Panc1 (cell line): ENCODE measurements around the gene CIC. TPM values are rescaled to one million over a fixed set of nuclear protein-coding genes. Genes with fewer than 3 reads are reported as not detected.

Source experiments
- ATAC-seq: fragments of 200-7000 bp; cut with Tn5 transposase; 2 replicates; pipeline ENCODE4 v1.9.1; 2020; ENCODE audit warnings: mild to moderate bottlenecking, moderate library complexity
- Bru-seq: library from RNA; stranded (reverse); fragments of 400-500 nt; gene quantifications from one replicate; lab custom pipeline; 2021; lab: Mats Ljungman, UMichigan
- BruChase-seq, 2 experiments: library from RNA; stranded (reverse); fragments of 400-500 nt; gene quantifications; one replicate each; lab custom pipeline; 2021; lab: Mats Ljungman, UMichigan
- BruUV-seq: library from RNA; stranded (reverse); fragments of 400-500 nt; replicated peaks from 2 replicates; lab custom pipeline; 2021; lab: Mats Ljungman, UMichigan
- CTCF ChIA-PET: fragments of 300-600 bp; sonication (Branson Sonifier 250); formaldehyde crosslinking; loops from one replicate; lab custom pipeline; 2022; ENCODE audit warnings: antibody characterized with exemption; lab: Charles Lee
- POLR2A ChIA-PET: fragments of 300-600 bp; sonication (Branson Sonifier 250); formaldehyde crosslinking; loops from one replicate; lab custom pipeline; 2022; ENCODE audit warnings: antibody characterized with exemption; lab: Charles Lee
- DNase-seq: peaks from one replicate; pipeline ENCODE4 v3.0.0-alpha.2; 2010; ENCODE audit warnings: low read depth, low spot score
- H3K27ac ChIP-seq: 2 replicates; pipeline ENCODE4 v1.5.1; 2011; ENCODE audit warnings: mild to moderate bottlenecking, low read length, inconsistent platforms
- H3K27me3 ChIP-seq: fragments of 200-500 bp; sonication (Bioruptor generic); 2 replicates; pipeline ENCODE4 v1.6.0; 2014; ENCODE audit warnings: low read length, inconsistent platforms; ENCODE audit not compliant: control insufficient read depth, insufficient read depth
- H3K36me3 ChIP-seq: fragments of 200-500 bp; sonication (Bioruptor generic); 2 replicates; pipeline ENCODE4 v1.5.1; 2014; ENCODE audit warnings: inconsistent platforms, mild to moderate bottlenecking, low read length, moderate library complexity; ENCODE audit not compliant: control insufficient read depth, insufficient read depth
- H3K4me1 ChIP-seq: 2 replicates; pipeline ENCODE4 v1.5.1; 2011; ENCODE audit warnings: inconsistent platforms, mild to moderate bottlenecking, low read length, moderate library complexity; ENCODE audit not compliant: control insufficient read depth, insufficient read depth
- H3K4me3 ChIP-seq, 2 experiments: 2 replicates each; pipeline ENCODE4 v1.5.1; 2011 to 2012; ENCODE audit warnings: low read depth in 2 of 2, low read length in 2 of 2, mild to moderate bottlenecking in 2 of 2, inconsistent platforms in 1 of 2, moderate library complexity in 1 of 2
- H3K9me3 ChIP-seq: fragments of 200-500 bp; sonication (Bioruptor generic); 2 replicates; pipeline ENCODE4 v1.5.1; 2014; ENCODE audit warnings: low read depth, mild to moderate bottlenecking, inconsistent platforms, low read length, moderate library complexity; ENCODE audit not compliant: control insufficient read depth, insufficient read depth
- CTCF ChIP-seq: fragments of 450-650 bp; IDR thresholded peaks from 2 replicates; pipeline ENCODE4 v1.5.1; 2017; ENCODE audit warnings: mild to moderate bottlenecking
- POLR2AphosphoS5 ChIP-seq: IDR thresholded peaks from 2 replicates; pipeline ENCODE4 v1.6.1; 2012; ENCODE audit warnings: mild to moderate bottlenecking, low read depth, low read length, moderate library complexity
- REST ChIP-seq, 2 experiments: IDR thresholded peaks; 2 replicates each; pipeline ENCODE4 v1.6.1; 2011 to 2012; ENCODE audit warnings: low read depth in 2 of 2, control low read depth in 1 of 2, low read length in 1 of 2, mild to moderate bottlenecking in 1 of 2, moderate library complexity in 1 of 2; ENCODE audit not compliant: insufficient read depth in 1 of 2
- SIN3A ChIP-seq: IDR thresholded peaks from 2 replicates; pipeline ENCODE4 v1.6.1; 2012; ENCODE audit warnings: low read depth, mild to moderate bottlenecking, low read length, moderate library complexity, borderline replicate concordance; ENCODE audit not compliant: insufficient read depth
- TCF7L2 ChIP-seq: IDR thresholded peaks from 2 replicates; pipeline ENCODE4 v1.6.1; 2011; ENCODE audit warnings: mild to moderate bottlenecking, low read depth, low read length, inconsistent platforms
- in situ Hi-C: cut with HindIII; loops from 2 replicates; pipeline ENCODE4 v1.10.0; 2016; ENCODE audit warnings: low sequenced_read_pairs, low pct_unique_long_range_greater_than_20kb
- intact Hi-C: fragments of 100-400 bp; cut with micrococcal nuclease; formaldehyde crosslinking; loops from one replicate; pipeline ENCODE4 v1.10.0; 2022; ENCODE audit not compliant: unreplicated experiment
- long read RNA-seq: library from polyadenylated mRNA; unstranded; transcript quantifications from one replicate; pipeline ENCODE4 v2.0.0, GENCODE V29; 2021; ENCODE audit not compliant: unreplicated experiment
- polyA plus RNA-seq: library from polyadenylated mRNA; unstranded; fragments of >200 nt; gene quantifications from one replicate; pipeline ENCODE4 v1.2.1, GENCODE V29; 2012; ENCODE audit warnings: missing spikeins; ENCODE audit not compliant: insufficient read length
- total RNA-seq: library from RNA; stranded (reverse); gene quantifications from one replicate; pipeline ENCODE4 v1.2.1, GENCODE V29; 2021; ENCODE audit not compliant: unreplicated experiment

CIC gene
- total RNA-seq: 67.4 TPM
- polyA plus RNA-seq: 49.9 TPM
- Bru-seq, nascent RNA: percentile 61 among the genes with signal in this experiment
- BruChase-seq, experiment 1, labeled RNA remaining after a 2-hour chase: percentile 71 among the genes with signal in this experiment
- percentile 79 among the genes with signal in this experiment for BruChase-seq, experiment 2, labeled RNA remaining after a 6-hour chase
- long read RNA-seq, partial matches to known transcripts: 9 of 38 reads
- long read RNA-seq, other reads (novel, unspliced or antisense): 25 of 38 reads

- Histone ChIP-seq H3K36me3 (no peaks in the 10 kb centered on the region), H3K27me3 (no peaks in the 10 kb centered on the region), H3K9me3 (no peaks in the 10 kb centered on the region), H3K27ac (peak within 1 kb of the TSS; percentile 93), H3K4me1 (peaks cover 11% of the 10 kb centered on the region), H3K4me3 (peak within 1 kb of the TSS; percentile 69 to 79)
- BruUV-seq: no TSS peak
- ChIA-PET CTCF (no interaction called here), POLR2A (no interaction called here)
- ATAC-seq: peak; percentile 94
- intact Hi-C loops: no loop called here
- peak; percentile 99 for DNase-seq
- TF ChIP-seq POLR2AphosphoS5: no peak
- TF ChIP-seq CTCF: no peak
- no peak; the same call in 1 of the 2 replicates for TF ChIP-seq TCF7L2
- TF ChIP-seq REST (IDR thresholded peaks at IDR 0.05; ENCODE audit: insufficient read depth in 1 of 2, low read depth in 2 of 2, low read length in 1 of 2): no peak
- no peak for TF ChIP-seq SIN3A
- in situ Hi-C loops: no loop called here
Measured at GRCh38 chr19:42268704-42269477, at the start of gene CIC. Gene CIC (plus strand): TSS chr19:42269252. CDS start chr19:42271784, 2,532 bp downstream.

- DNase-seq (peak; percentile 86), ATAC-seq (peak; percentile 94)
- TF ChIP-seq REST (IDR thresholded peaks at IDR 0.05; ENCODE audit: insufficient read depth in 1 of 2, low read depth in 2 of 2, low read length in 1 of 2) (no peak), SIN3A (0 out of 2 replicates have a peak, but pooled peaks have one; percentile 53), TCF7L2 (peak; percentile 75), POLR2AphosphoS5 (peak; percentile 78), CTCF (no peak)
- H3K36me3 ChIP-seq: peaks cover 6% of the 10 kb centered on the region; the same call in 1 of the 2 replicates
- H3K4me1 ChIP-seq: peaks cover 8% of the 10 kb centered on the region; the same call in 1 of the 2 replicates
- peak within 1 kb of the TSS; percentile 76 to 94 for H3K4me3 ChIP-seq
- H3K27ac ChIP-seq: peak within 1 kb of the TSS; percentile 93
- intact Hi-C loops (no loop called here), in situ Hi-C loops (no loop called here)
- CTCF ChIA-PET: no interaction called here
- TSS peak; percentile 98 for BruUV-seq
- no peaks in the 10 kb centered on the region for H3K9me3 ChIP-seq
- no peaks in the 10 kb centered on the region for H3K27me3 ChIP-seq
- POLR2A ChIA-PET: no interaction called here
Measured at GRCh38 chr19:42219812-42220750, 49.0 kb upstream of the CIC start, which contains the start of gene ZNF526. Gene ZNF526 (plus strand): TSS chr19:42220312. CDS start chr19:42224404, 4,092 bp downstream.
